ENCODE data around the gene DENND1B. TPM values are rescaled to one million over a fixed set of nuclear protein-coding genes. Genes with fewer than 3 reads are reported as not detected.

Gene DENND1B
- total RNA-seq, 1 donor from 2014 or later: 13.1 TPM

GRCh38 chr1:197745911-197746310 lies 29.4 kb downstream of the DENND1B start:
- H3K9me3 ChIP-seq (ENCODE audit: low read depth): no peaks in the 10 kb centered on the region
- H2AFZ ChIP-seq (replicated peaks): no peak overlapping the region
- no peaks in the 10 kb centered on the region for H3K27me3 ChIP-seq
- H3K4me1 Mint-ChIP-seq: no peaks in the 10 kb centered on the region
- no peaks in the 10 kb centered on the region for H3K79me2 ChIP-seq (ENCODE audit: low read depth)
- no peaks in the 10 kb centered on the region for H3K36me3 ChIP-seq
- H3F3A ChIP-seq (ENCODE audit: low read depth): no peaks in the 10 kb centered on the region
- no peaks in the 10 kb centered on the region for H3K27me3 Mint-ChIP-seq (ENCODE audit: insufficient read depth, low read depth)
- H3K27ac Mint-ChIP-seq: no peak overlapping the region
- H3K27ac ChIP-seq: no peak overlapping the region
- H3K4me3 ChIP-seq: no peak overlapping the region
- no peaks in the 10 kb centered on the region for H4K20me1 ChIP-seq (ENCODE audit: low read depth)
- H3K36me3 Mint-ChIP-seq: peaks cover 7% of the 10 kb centered on the region
- no peak overlapping the region for H3K4me2 ChIP-seq
- peaks cover 14% of the 10 kb centered on the region for H3K4me1 ChIP-seq
- H3K9ac ChIP-seq: no peak overlapping the region
- no peak for TF ChIP-seq EZH2phosphoT487 (IDR thresholded peaks at IDR 0.05)
- TF ChIP-seq EZH2 (IDR thresholded peaks at IDR 0.05): no peak
- TF ChIP-seq CTCF (IDR thresholded peaks at IDR 0.05): no peak
- DNase-seq (ENCODE audit: low spot score): no peak
- H3K4me3 Mint-ChIP-seq: no peak overlapping the region
- peaks cover 12% of the 10 kb centered on the region for H3K9me3 Mint-ChIP-seq

GRCh38 chr1:197744979-197745378 lies 30.3 kb downstream of the DENND1B start:
- Histone ChIP-seq H3K4me1 (peaks cover 23% of the 10 kb centered on the region), H2AFZ (replicated peaks) (no peak overlapping the region), H3K27me3 (no peaks in the 10 kb centered on the region), H3K4me2 (no peak overlapping the region), H3K4me3 (no peak overlapping the region), H4K20me1 (ENCODE audit: low read depth) (no peaks in the 10 kb centered on the region), H3K9ac (no peak overlapping the region), H3F3A (ENCODE audit: low read depth) (no peaks in the 10 kb centered on the region), H3K36me3 (no peaks in the 10 kb centered on the region), H3K27ac (no peak overlapping the region), H3K79me2 (ENCODE audit: low read depth) (no peaks in the 10 kb centered on the region), H3K9me3 (ENCODE audit: low read depth) (no peaks in the 10 kb centered on the region)
- H3K4me1 Mint-ChIP-seq: no peaks in the 10 kb centered on the region
- no peaks in the 10 kb centered on the region for H3K27me3 Mint-ChIP-seq (ENCODE audit: insufficient read depth, low read depth)
- H3K4me3 Mint-ChIP-seq: no peak overlapping the region
- DNase-seq (ENCODE audit: low spot score): no peak
- peaks cover 7% of the 10 kb centered on the region for H3K36me3 Mint-ChIP-seq
- H3K9me3 Mint-ChIP-seq: peaks cover 12% of the 10 kb centered on the region
- TF ChIP-seq EZH2 (IDR thresholded peaks at IDR 0.05) (no peak), CTCF (IDR thresholded peaks at IDR 0.05) (no peak), EZH2phosphoT487 (IDR thresholded peaks at IDR 0.05) (no peak)
- H3K27ac Mint-ChIP-seq: no peak overlapping the region

GRCh38 chr1:197743578-197743977 lies 31.7 kb downstream of the DENND1B start:
- Mint-ChIP-seq H3K27ac (no peak overlapping the region), H3K4me3 (no peak overlapping the region), H3K9me3 (peaks cover 12% of the 10 kb centered on the region), H3K36me3 (peaks cover 7% of the 10 kb centered on the region), H3K4me1 (no peaks in the 10 kb centered on the region), H3K27me3 (ENCODE audit: insufficient read depth, low read depth) (no peaks in the 10 kb centered on the region)
- H3K4me1 ChIP-seq: peaks cover 30% of the 10 kb centered on the region
- no peaks in the 10 kb centered on the region for H3K79me2 ChIP-seq (ENCODE audit: low read depth)
- H3K9ac ChIP-seq: no peak overlapping the region
- no peaks in the 10 kb centered on the region for H3K27me3 ChIP-seq
- DNase-seq (ENCODE audit: low spot score): no peak
- H3K27ac ChIP-seq: no peak overlapping the region
- no peak for TF ChIP-seq EZH2phosphoT487 (IDR thresholded peaks at IDR 0.05)
- no peak for TF ChIP-seq EZH2 (IDR thresholded peaks at IDR 0.05)
- no peak for TF ChIP-seq CTCF (IDR thresholded peaks at IDR 0.05)
- H3F3A ChIP-seq (ENCODE audit: low read depth): no peaks in the 10 kb centered on the region
- no peak overlapping the region for H2AFZ ChIP-seq (replicated peaks)
- no peaks in the 10 kb centered on the region for H4K20me1 ChIP-seq (ENCODE audit: low read depth)
- H3K36me3 ChIP-seq: no peaks in the 10 kb centered on the region
- H3K4me3 ChIP-seq: no peak overlapping the region
- H3K4me2 ChIP-seq: no peak overlapping the region
- H3K9me3 ChIP-seq (ENCODE audit: low read depth): no peaks in the 10 kb centered on the region

All from neural progenitor cell (in vitro differentiated cells).